Fibroblast of lung (primary cell): ENCODE measurements around the gene ENPP6.

Experiments used
- CTCF ChIP-seq, 2 donors: IDR thresholded peaks in 1 of 2; conservative IDR thresholded peaks in 1 of 2; 1 replicate in 1 of 2; 2 replicates in 1 of 2; pipeline ENCODE4 v1.5.1; 2011 to 2012; ENCODE audit warnings: low read length in 2 of 2, control low read depth in 1 of 2, inconsistent platforms in 1 of 2, low read depth in 1 of 2, mild to moderate bottlenecking in 1 of 2
- EZH2 ChIP-seq: IDR thresholded peaks from 2 replicates; pipeline ENCODE4 v1.5.1; 2012; ENCODE audit warnings: low read length, control low read depth, mild to moderate bottlenecking; ENCODE audit errors: missing control alignments

GRCh38 chr4:184191267-184191666, 26.4 kb downstream of the ENPP6 start:
- TF ChIP-seq CTCF (conservative IDR thresholded peaks at IDR 0.05 in 1 of 2, IDR thresholded peaks at IDR 0.05 in 1 of 2; ENCODE audit: low read depth in 1 of 2, low read length in 2 of 2) (no peak), EZH2 (no peak)
